ENCODE measurements around the gene ANXA6.

Gene ANXA6

GRCh38 chr5:151097820-151098767 lies 59.5 kb downstream of the ANXA6 start:
- DNase-seq = peak; percentile 26

- no peak for DNase-seq
These were observed 60.5 kb downstream of the ANXA6 start for GRCh38 chr5:151097061-151097460.

- DNase-seq = no peak
These were observed 61.6 kb downstream of the ANXA6 start for GRCh38 chr5:151096001-151096373.

- no peak for DNase-seq
These were observed 62.1 kb downstream of the ANXA6 start for GRCh38 chr5:151095341-151096000.

- no peak for DNase-seq
These were observed 62.7 kb downstream of the ANXA6 start for GRCh38 chr5:151094852-151095245.

- peak; percentile 49 for DNase-seq
These were observed 63.3 kb downstream of the ANXA6 start for GRCh38 chr5:151094030-151094851.

- no peak for DNase-seq
These were observed 64.1 kb downstream of the ANXA6 start for GRCh38 chr5:151093476-151093889.

GRCh38 chr5:151092762-151093161 lies 64.8 kb downstream of the ANXA6 start:
- no peak for DNase-seq

- no peak for DNase-seq
These were observed 67.9 kb downstream of the ANXA6 start for GRCh38 chr5:151089726-151090125.

GRCh38 chr5:151088986-151089385 lies 68.6 kb downstream of the ANXA6 start:
- DNase-seq = no peak

GRCh38 chr5:151087486-151087885 lies 70.1 kb downstream of the ANXA6 start:
- no peak for DNase-seq

- peak; percentile 72 for DNase-seq
These were observed 70.6 kb downstream of the ANXA6 start for GRCh38 chr5:151086905-151087360.

GRCh38 chr5:151086192-151086869 lies 71.2 kb downstream of the ANXA6 start:
- no peak for DNase-seq

- peak; percentile 40 for DNase-seq
These were observed 72.0 kb downstream of the ANXA6 start for GRCh38 chr5:151085517-151086041.

GRCh38 chr5:151084363-151084762 lies 73.2 kb downstream of the ANXA6 start:
- no peak for DNase-seq

GRCh38 chr5:151083081-151083676 lies 74.4 kb downstream of the ANXA6 start:
- DNase-seq = peak; percentile 71

GRCh38 chr5:151082282-151082902 lies 75.2 kb downstream of the ANXA6 start:
- no peak for DNase-seq

GRCh38 chr5:151081431-151082281 lies 75.9 kb downstream of the ANXA6 start:
- DNase-seq = no peak

GRCh38 chr5:151080613-151081430 lies 76.8 kb downstream of the ANXA6 start, which contains the start of gene TNIP1:
Gene TNIP1 (minus strand): TSS chr5:151081034. CDS start chr5:151065095, 15,939 bp downstream.
- DNase-seq = peak; percentile 93

Data from CD4-positive, alpha-beta T cell treated with Interleukin-6 for 4 hours (primary cell).